NCI-H1436 (cell line): ENCODE data around the gene CCDC6.
"Not testable (repeated sequence)": the region's sequence is repeated elsewhere in the genome, so short reads cannot be mapped to it uniquely, and the experiment has no call there.

ENCODE experiments used
- DNase-seq: peaks from one replicate; lab custom pipeline; 2025; lab: John Stamatoyannopoulos, UW

Gene CCDC6

GRCh38 chr10:59808896-59809643, 97.3 kb downstream of the CCDC6 start:
- DNase-seq = peak; percentile 62

- DNase-seq = no peak
These were observed 98.4 kb downstream of the CCDC6 start for GRCh38 chr10:59807629-59808620.

GRCh38 chr10:59805014-59805413, 101.3 kb downstream of the CCDC6 start:
- DNase-seq = peak; percentile 43

- DNase-seq = no peak
These were observed 102.1 kb downstream of the CCDC6 start for GRCh38 chr10:59804220-59804619.

GRCh38 chr10:59803714-59804113, 102.6 kb downstream of the CCDC6 start:
- no peak for DNase-seq

- no peak for DNase-seq
These were observed 105.2 kb downstream of the CCDC6 start for GRCh38 chr10:59801171-59801570.

GRCh38 chr10:59799421-59799820, 106.9 kb downstream of the CCDC6 start:
- DNase-seq = no peak

GRCh38 chr10:59793919-59794318, 112.4 kb downstream of the CCDC6 start:
- DNase-seq = no peak

- no peak for DNase-seq
These were observed 113.5 kb downstream of the CCDC6 start for GRCh38 chr10:59792812-59793211.

- no peak for DNase-seq
These were observed 114.8 kb downstream of the CCDC6 start for GRCh38 chr10:59791601-59792000.

- not testable (repeated sequence) for DNase-seq
These were observed 116.3 kb downstream of the CCDC6 start for GRCh38 chr10:59790080-59790479.

GRCh38 chr10:59788914-59789313, 117.4 kb downstream of the CCDC6 start:
- not testable (repeated sequence) for DNase-seq

GRCh38 chr10:59787032-59787431, 119.3 kb downstream of the CCDC6 start:
- DNase-seq = not testable (repeated sequence)

GRCh38 chr10:59785476-59785875, 120.9 kb downstream of the CCDC6 start:
- DNase-seq = not testable (repeated sequence)

- DNase-seq = no peak
These were observed 124.8 kb downstream of the CCDC6 start for GRCh38 chr10:59781511-59781910.

- no peak for DNase-seq
These were observed 126.4 kb downstream of the CCDC6 start for GRCh38 chr10:59779756-59780533.

- DNase-seq = no peak
These were observed 131.9 kb downstream of the CCDC6 start for GRCh38 chr10:59774451-59774850.

- no peak for DNase-seq
These were observed 133.3 kb downstream of the CCDC6 start for GRCh38 chr10:59773088-59773487.

- DNase-seq = no peak
These were observed 135.1 kb downstream of the CCDC6 start for GRCh38 chr10:59771162-59771807.

- DNase-seq = no peak
These were observed 135.7 kb downstream of the CCDC6 start for GRCh38 chr10:59770689-59771088.

- no peak for DNase-seq
These were observed 143.9 kb downstream of the CCDC6 start for GRCh38 chr10:59762505-59762904.

GRCh38 chr10:59757966-59758365, 148.4 kb downstream of the CCDC6 start:
- no peak for DNase-seq
